D721Med (cell line): Measurements from ENCODE around the gene CHST4.

Experiments
- DNase-seq: peaks from one replicate; pipeline ENCODE4 v3.0.0; 2011; ENCODE audit warnings: low spot score; ENCODE audit not compliant: insufficient read length
- FAIRE-seq: peaks from 2 replicates; lab custom pipeline; 2011; peaks lifted over from hg19 to GRCh38; lab: Jason Lieb, UNC
- CTCF ChIP-seq: IDR thresholded peaks from 2 replicates; pipeline ENCODE4 v1.5.1; 2012; ENCODE audit warnings: mild to moderate bottlenecking, control low read depth; ENCODE audit not compliant: insufficient read depth; ENCODE audit errors: missing control alignments

Gene CHST4

DNA sequence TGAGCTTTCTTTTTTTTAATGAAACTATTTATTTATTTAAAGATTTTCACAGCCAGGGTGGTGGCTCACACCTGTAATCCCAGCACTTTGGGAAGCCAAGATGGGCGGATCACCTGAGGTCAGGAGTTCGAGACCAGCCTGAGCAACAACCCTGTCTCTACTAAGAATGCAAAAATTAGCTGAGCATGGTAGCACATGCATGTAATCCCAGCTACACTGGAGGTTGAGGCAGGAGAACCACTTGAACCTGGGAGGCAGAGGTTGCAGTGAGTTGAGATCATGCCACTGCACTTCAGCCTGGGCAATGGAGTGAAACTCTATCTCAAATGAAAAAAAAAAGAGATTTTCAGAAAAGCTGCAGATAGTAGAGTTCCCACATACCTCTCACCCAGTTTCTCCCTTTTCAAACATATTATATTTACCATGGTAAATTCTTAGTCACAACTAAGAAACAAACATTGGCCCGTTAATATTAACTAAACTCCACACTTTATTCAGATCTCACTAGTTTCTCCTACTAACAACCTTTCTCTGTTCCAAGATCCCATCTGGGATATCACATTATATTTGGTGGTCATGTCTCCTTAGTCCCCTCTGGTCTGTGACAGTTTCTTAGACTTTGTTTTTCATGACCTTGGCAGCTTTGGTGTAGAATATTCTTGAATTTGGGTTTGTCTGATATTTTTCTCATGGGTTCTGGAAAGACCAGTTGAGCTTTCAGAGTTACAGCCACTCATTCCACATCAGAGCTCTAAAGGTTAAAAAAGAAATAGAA lies 58.5 kb downstream of the CHST4 start:
- no peak for TF ChIP-seq CTCF
- FAIRE-seq (no peak), DNase-seq (no peak)

GRCh38 chr16:71585318-71585703 lies 59.1 kb downstream of the CHST4 start:
- TF ChIP-seq CTCF, result no peak
- DNase-seq (no peak), FAIRE-seq (no peak)
